Measurements from ENCODE around the gene KLF15. TPM values are rescaled to one million over a fixed set of nuclear protein-coding genes. Genes with fewer than 3 reads are reported as not detected.

KLF15 gene
- total and polyA plus RNA-seq, 2 of the 4 experiments (the other 2 are of a cell fraction) = 0.18 to 0.24 TPM

GRCh38 chr3:126317029-126317996 lies 39.9 kb downstream of the KLF15 start:
- Histone ChIP-seq H2BK20ac (ENCODE audit: low read depth, low read length) (no peak overlapping the region), H3K27me3 (ENCODE audit: control insufficient read depth, insufficient read depth, low read length) (peaks cover 16% of the 10 kb centered on the region; the same call in 1 of the 2 replicates), H3K4ac (ENCODE audit: low read depth, low read length) (no peak overlapping the region), H3K79me1 (ENCODE audit: low read depth in 1 of 2, low read length in 2 of 2) (no peaks in the 10 kb centered on the region), H3K18ac (ENCODE audit: low read depth, low read length) (no peak overlapping the region), H3K56ac (ENCODE audit: extremely low read depth, insufficient read depth, low read length) (no peak overlapping the region), H4K91ac (ENCODE audit: insufficient read depth, low read depth, low read length) (no peak overlapping the region), H4K8ac (ENCODE audit: low read depth in 2 of 2, low read length in 2 of 2) (no peak overlapping the region), H3K23ac (ENCODE audit: low read depth, low read length) (no peak overlapping the region), H3K9ac (ENCODE audit: low read depth, low read length) (no peak overlapping the region), H3K36me3 (ENCODE audit: control insufficient read depth, insufficient read depth, low read length) (no peaks in the 10 kb centered on the region), H2AK5ac (ENCODE audit: low read depth, low read length) (no peak overlapping the region), H2BK5ac (ENCODE audit: low read depth, low read length, poor library complexity, severe bottlenecking) (no peak overlapping the region), H3K9me3 (ENCODE audit: control insufficient read depth, insufficient read depth, low read length) (no peaks in the 10 kb centered on the region), H2AK9ac (replicated peaks; ENCODE audit: low read depth, low read length, poor library complexity) (no peak overlapping the region), H2BK120ac (ENCODE audit: low read depth, low read length) (no peak overlapping the region), H3K4me1 (ENCODE audit: control insufficient read depth, insufficient read depth, low read length) (peaks cover 8% of the 10 kb centered on the region; the same call in 1 of the 2 replicates), H2BK15ac (ENCODE audit: low read depth, low read length) (no peak overlapping the region), H4K20me1 (ENCODE audit: insufficient read depth, low read length) (no peaks in the 10 kb centered on the region), H2AFZ (replicated peaks; ENCODE audit: low read length, poor library complexity) (no peak overlapping the region), H4K5ac (ENCODE audit: low read depth, low read length) (no peak overlapping the region), H3K4me3 (ENCODE audit: insufficient read depth, low read depth, low read length) (no peak overlapping the region), H3K14ac (replicated peaks; ENCODE audit: low read depth, low read length) (no peak overlapping the region), H3K9me1 (ENCODE audit: insufficient read depth, low read length) (no peaks in the 10 kb centered on the region), H3K4me2 (ENCODE audit: low read depth, low read length) (no peak overlapping the region), H3K27ac (ENCODE audit: insufficient read depth, low read length) (no peak overlapping the region)
- TF ChIP-seq NFE2L2 (IDR thresholded peaks at IDR 0.05; ENCODE audit: low read depth, low read length) (no peak), MXI1 (IDR thresholded peaks at IDR 0.05; ENCODE audit: borderline replicate concordance, low read depth, low read length) (no peak), MAFK (IDR thresholded peaks at IDR 0.05; ENCODE audit: low read depth, low read length) (no peak)
- no TSS peak for BruUV-seq (replicated peaks)
- intact Hi-C loops (cut with micrococcal nuclease) = no loop called here
- in situ Hi-C loops (cut with MboI; ENCODE audit: low sequenced_read_pairs) = no loop called here
- dilution Hi-C loops (cut with HindIII; ENCODE audit: low sequenced_read_pairs, unreplicated experiment) = no loop called here
- ChIA-PET CTCF (no interaction called here), POLR2A (ENCODE audit: unreplicated experiment) (no interaction called here)
- DNase-seq = no peak
- WGBS, 2 experiments (ENCODE audit: extremely low coverage in 2 of 2, insufficient read length in 1 of 2) = 100% methylated on average over 6 of the region's 14 CpGs; no CpG with 5 or more reads in 1 of the 2 experiments
- ATAC-seq (ENCODE audit: low read depth) = no peak
